Measurements from ENCODE around the gene UBE2C. TPM values are rescaled to one million over a fixed set of nuclear protein-coding genes. Genes with fewer than 3 reads are reported as not detected.
A peak's percentile ranks its signal among the peaks of the same experiment; 100 is the strongest.

UBE2C gene
- total RNA-seq, 1 experiment from 2014 or later, result 249 TPM

GRCh38 chr20:45833030-45833882 is 20.8 kb downstream of the UBE2C start, which contains the start of gene SNX21:
Gene SNX21 (plus strand): TSS chr20:45833799. CDS start chr20:45833920, 121 bp downstream.
- POLR2A ChIA-PET (ENCODE audit: low non-redundant PET), result interaction anchor here (0.7 kb wide), 1 partner anchor 128 kb away, joined by 8 read pairs; no protein-coding TSS in a partner anchor
- intact Hi-C loops (cut with micrococcal nuclease; ENCODE audit: unreplicated experiment), result no loop called here
- Histone ChIP-seq H3K27ac (ENCODE audit: low read depth, low read length, poor library complexity, severe bottlenecking) (peak within 1 kb of the TSS; percentile 78), H3K4me3 (ENCODE audit: low read depth, low read length, poor library complexity, severe bottlenecking) (peak within 1 kb of the TSS; percentile 68), H3K27me3 (replicated peaks; ENCODE audit: insufficient read depth, low read depth, low read length, poor library complexity) (no peaks in the 10 kb centered on the region), H3K36me3 (ENCODE audit: insufficient read depth, low read length, poor library complexity, severe bottlenecking) (no peaks in the 10 kb centered on the region), H3K4me1 (ENCODE audit: insufficient read depth, low read length, poor library complexity, severe bottlenecking) (peaks cover 8% of the 10 kb centered on the region), H3K9me3 (ENCODE audit: low read depth, low read length, poor library complexity, severe bottlenecking) (no peaks in the 10 kb centered on the region)
- CTCF ChIA-PET, result no interaction called here
- peak; percentile 67 for DNase-seq (ENCODE audit: low spot score)
- BruUV-seq (replicated peaks), result no TSS peak
- TF ChIP-seq EZH2 (IDR thresholded peaks at IDR 0.05; ENCODE audit: borderline replicate concordance, low read depth, low read length, poor library complexity, severe bottlenecking) (no peak), CTCF (conservative IDR thresholded peaks at IDR 0.05; ENCODE audit: low read depth, low read length) (no peak)

GRCh38 chr20:45833883-45834796 is 21.7 kb downstream of the UBE2C start:
- Histone ChIP-seq H3K4me1 (ENCODE audit: insufficient read depth, low read length, poor library complexity, severe bottlenecking) (peaks cover 8% of the 10 kb centered on the region), H3K27me3 (replicated peaks; ENCODE audit: insufficient read depth, low read depth, low read length, poor library complexity) (no peaks in the 10 kb centered on the region), H3K9me3 (ENCODE audit: low read depth, low read length, poor library complexity, severe bottlenecking) (no peaks in the 10 kb centered on the region), H3K36me3 (ENCODE audit: insufficient read depth, low read length, poor library complexity, severe bottlenecking) (no peaks in the 10 kb centered on the region), H3K4me3 (ENCODE audit: low read depth, low read length, poor library complexity, severe bottlenecking) (peak overlapping the region; percentile 68), H3K27ac (ENCODE audit: low read depth, low read length, poor library complexity, severe bottlenecking) (peak overlapping the region; percentile 78)
- POLR2A ChIA-PET (ENCODE audit: low non-redundant PET), result interaction anchor here (0.7 kb wide), 2 partner anchors 34 to 127 kb away, joined by 4 to 8 read pairs; no protein-coding TSS in a partner anchor
- DNase-seq (ENCODE audit: low spot score), result peak; percentile 65
- no peak for TF ChIP-seq EZH2 (IDR thresholded peaks at IDR 0.05; ENCODE audit: borderline replicate concordance, low read depth, low read length, poor library complexity, severe bottlenecking)
- no peak for TF ChIP-seq CTCF (conservative IDR thresholded peaks at IDR 0.05; ENCODE audit: low read depth, low read length)
- intact Hi-C loops (cut with micrococcal nuclease; ENCODE audit: unreplicated experiment), result no loop called here
- CTCF ChIA-PET, result no interaction called here
- BruUV-seq (replicated peaks), result no TSS peak

GRCh38 chr20:45834797-45835161 is 22.3 kb downstream of the UBE2C start:
- TF ChIP-seq CTCF (conservative IDR thresholded peaks at IDR 0.05; ENCODE audit: low read depth, low read length), result no peak
- no peak for TF ChIP-seq EZH2 (IDR thresholded peaks at IDR 0.05; ENCODE audit: borderline replicate concordance, low read depth, low read length, poor library complexity, severe bottlenecking)
- H3K27me3 ChIP-seq (replicated peaks; ENCODE audit: insufficient read depth, low read depth, low read length, poor library complexity), result no peaks in the 10 kb centered on the region
- intact Hi-C loops (cut with micrococcal nuclease; ENCODE audit: unreplicated experiment), result no loop called here
- H3K36me3 ChIP-seq (ENCODE audit: insufficient read depth, low read length, poor library complexity, severe bottlenecking), result no peaks in the 10 kb centered on the region
- H3K9me3 ChIP-seq (ENCODE audit: low read depth, low read length, poor library complexity, severe bottlenecking), result no peaks in the 10 kb centered on the region
- H3K4me1 ChIP-seq (ENCODE audit: insufficient read depth, low read length, poor library complexity, severe bottlenecking), result peaks cover 8% of the 10 kb centered on the region
- POLR2A ChIA-PET (ENCODE audit: low non-redundant PET), result interaction anchor here (0.7 kb wide), 1 partner anchor 35 kb away, joined by 4 read pairs; no protein-coding TSS in a partner anchor
- peak overlapping the region; percentile 68 for H3K4me3 ChIP-seq (ENCODE audit: low read depth, low read length, poor library complexity, severe bottlenecking)
- H3K27ac ChIP-seq (ENCODE audit: low read depth, low read length, poor library complexity, severe bottlenecking), result no peak overlapping the region
- CTCF ChIA-PET, result no interaction called here
- DNase-seq (ENCODE audit: low spot score), result no peak
- no TSS peak for BruUV-seq (replicated peaks)

Data from A673 (cell line).